RWPE2 (cell line): ENCODE measurements around the gene MFF.

ENCODE experiments used
- ATAC-seq: fragments of 200-7000 bp; cut with Tn5 transposase; 3 replicates; pipeline ENCODE4 v1.9.1; 2021; ENCODE audit warnings: low read depth
- DNase-seq: peaks from one replicate; pipeline ENCODE4 v3.0.0-alpha.2; 2020; ENCODE audit warnings: low spot score
- H3K27ac ChIP-seq: fragments of 450-650 bp; 2 replicates; pipeline ENCODE4 v1.5.1; 2017; ENCODE audit warnings: mild to moderate bottlenecking; ENCODE audit not compliant: poor library complexity, severe bottlenecking
- H3K27me3 ChIP-seq: fragments of 250-450 bp; sonication (Bioruptor Pico); 2 replicates; pipeline ENCODE4 v1.5.1; 2021; ENCODE audit warnings: mild to moderate bottlenecking, moderate library complexity; ENCODE audit not compliant: insufficient read depth, poor library complexity, severe bottlenecking
- H3K36me3 ChIP-seq: fragments of 250-450 bp; sonication (Bioruptor Pico); 2 replicates; pipeline ENCODE4 v1.5.1; 2020; ENCODE audit warnings: low read depth, mild to moderate bottlenecking, moderate library complexity
- H3K4me1 ChIP-seq: fragments of 250-450 bp; sonication (Bioruptor Pico); 2 replicates; pipeline ENCODE4 v1.5.1; 2021; ENCODE audit warnings: mild to moderate bottlenecking, moderate library complexity; ENCODE audit not compliant: insufficient read depth, poor library complexity, severe bottlenecking
- H3K4me3 ChIP-seq: fragments of 250-450 bp; sonication (Bioruptor Pico); 2 replicates; pipeline ENCODE4 v1.5.1; 2021; ENCODE audit warnings: mild to moderate bottlenecking, moderate library complexity; ENCODE audit not compliant: severe bottlenecking
- H3K9me3 ChIP-seq: fragments of 250-450 bp; sonication (Bioruptor Pico); 2 replicates; pipeline ENCODE4 v1.5.1; 2021; ENCODE audit warnings: mild to moderate bottlenecking, moderate library complexity; ENCODE audit not compliant: severe bottlenecking
- TF ChIP-seq, protein P1 (sequence below): fragments of 450-650 bp; IDR thresholded peaks from one replicate; pipeline ENCODE4 v1.5.1; 2017; ENCODE audit warnings: mild to moderate bottlenecking, moderate library complexity; ENCODE audit not compliant: poor library complexity, severe bottlenecking

Gene MFF

DNA sequence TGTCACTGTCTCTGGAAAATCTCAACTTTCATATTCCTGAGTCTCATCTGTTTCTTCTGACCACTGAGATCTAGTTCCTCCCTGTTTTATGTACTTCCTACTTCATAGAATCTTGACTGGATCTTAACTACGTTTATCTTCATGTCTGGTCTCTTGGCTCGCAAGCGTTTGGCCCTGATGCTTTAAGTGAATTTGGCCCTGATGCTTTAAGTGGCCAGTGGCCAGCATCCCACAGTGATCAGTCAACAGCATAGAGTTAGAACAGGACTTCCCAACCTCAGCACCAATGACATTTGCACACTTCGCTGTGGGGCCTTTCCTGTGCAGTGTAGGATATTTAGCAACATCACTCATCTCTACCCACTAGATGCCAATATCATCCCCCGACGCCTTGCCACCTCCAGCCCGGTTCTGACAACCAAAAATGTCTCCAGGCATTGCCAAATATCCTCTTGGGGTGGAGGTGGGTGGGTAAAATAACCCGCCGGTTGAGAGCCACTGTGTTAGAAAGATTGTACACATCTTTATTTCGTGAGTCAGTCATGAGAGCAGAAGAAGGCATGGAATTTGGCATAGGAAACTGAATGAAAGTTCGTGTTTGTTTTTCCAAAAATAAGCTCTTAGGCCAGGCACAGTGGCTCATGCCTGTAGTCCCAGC is 41.8 kb downstream of the MFF start:
- no peaks in the 10 kb centered on the region for H3K27me3 ChIP-seq
- no peaks in the 10 kb centered on the region for H3K9me3 ChIP-seq
- TF ChIP-seq, protein P1, sequence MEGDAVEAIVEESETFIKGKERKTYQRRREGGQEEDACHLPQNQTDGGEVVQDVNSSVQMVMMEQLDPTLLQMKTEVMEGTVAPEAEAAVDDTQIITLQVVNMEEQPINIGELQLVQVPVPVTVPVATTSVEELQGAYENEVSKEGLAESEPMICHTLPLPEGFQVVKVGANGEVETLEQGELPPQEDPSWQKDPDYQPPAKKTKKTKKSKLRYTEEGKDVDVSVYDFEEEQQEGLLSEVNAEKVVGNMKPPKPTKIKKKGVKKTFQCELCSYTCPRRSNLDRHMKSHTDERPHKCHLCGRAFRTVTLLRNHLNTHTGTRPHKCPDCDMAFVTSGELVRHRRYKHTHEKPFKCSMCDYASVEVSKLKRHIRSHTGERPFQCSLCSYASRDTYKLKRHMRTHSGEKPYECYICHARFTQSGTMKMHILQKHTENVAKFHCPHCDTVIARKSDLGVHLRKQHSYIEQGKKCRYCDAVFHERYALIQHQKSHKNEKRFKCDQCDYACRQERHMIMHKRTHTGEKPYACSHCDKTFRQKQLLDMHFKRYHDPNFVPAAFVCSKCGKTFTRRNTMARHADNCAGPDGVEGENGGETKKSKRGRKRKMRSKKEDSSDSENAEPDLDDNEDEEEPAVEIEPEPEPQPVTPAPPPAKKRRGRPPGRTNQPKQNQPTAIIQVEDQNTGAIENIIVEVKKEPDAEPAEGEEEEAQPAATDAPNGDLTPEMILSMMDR: no peak
- DNase-seq (no peak), ATAC-seq (peak; percentile 62)
- H3K4me1 ChIP-seq: peaks cover 4% of the 10 kb centered on the region
- peak overlapping the region; percentile 15 for H3K27ac ChIP-seq
- H3K4me3 ChIP-seq: no peak overlapping the region
- H3K36me3 ChIP-seq: no peaks in the 10 kb centered on the region

DNA sequence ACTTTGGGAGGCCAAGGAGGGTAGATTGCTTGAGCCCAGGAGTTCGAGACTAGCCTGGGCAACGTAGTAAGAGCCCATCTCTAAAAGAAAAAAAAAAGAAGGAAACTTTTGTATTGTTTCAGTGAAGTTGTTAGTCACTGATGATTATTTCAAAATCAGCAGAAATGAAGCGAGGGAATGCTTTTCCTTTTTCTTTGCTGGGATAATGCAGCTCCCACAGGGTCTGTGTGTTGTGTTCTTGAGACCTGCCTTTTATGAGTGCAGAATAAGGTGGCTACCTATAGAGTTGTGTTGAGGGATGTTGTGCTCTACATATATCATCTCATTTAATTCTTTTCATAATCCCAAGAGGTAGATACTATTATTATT is 42.4 kb downstream of the MFF start:
- no peaks in the 10 kb centered on the region for H3K27me3 ChIP-seq
- TF ChIP-seq, protein P1: no peak
- peaks cover 4% of the 10 kb centered on the region for H3K4me1 ChIP-seq
- no peaks in the 10 kb centered on the region for H3K9me3 ChIP-seq
- no peaks in the 10 kb centered on the region for H3K36me3 ChIP-seq
- H3K4me3 ChIP-seq: no peak overlapping the region
- ATAC-seq (no peak), DNase-seq (no peak)
- H3K27ac ChIP-seq: peak overlapping the region; percentile 15

DNA sequence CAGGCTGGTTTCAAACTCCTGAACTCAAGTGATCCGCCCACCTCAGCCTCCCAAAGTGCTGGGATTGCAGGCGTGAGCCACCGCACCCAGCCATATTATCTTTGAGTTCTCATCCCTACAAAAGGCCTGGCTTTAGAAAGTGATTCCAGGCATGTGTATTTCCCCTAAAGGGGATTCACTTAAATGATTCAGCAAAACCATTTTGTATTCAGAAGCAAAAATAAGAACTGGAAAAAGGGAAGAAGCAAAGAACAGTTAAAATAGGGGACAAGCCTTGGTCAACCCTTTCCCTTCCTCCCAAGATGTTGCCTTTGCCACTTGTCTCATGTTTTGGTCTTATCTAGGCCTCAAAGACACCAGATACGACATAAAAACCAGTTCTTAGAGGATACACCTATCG is 43.5 kb downstream of the MFF start:
- Histone ChIP-seq H3K27ac (no peak overlapping the region), H3K4me3 (no peak overlapping the region), H3K27me3 (no peaks in the 10 kb centered on the region), H3K9me3 (no peaks in the 10 kb centered on the region), H3K4me1 (peaks cover 4% of the 10 kb centered on the region), H3K36me3 (no peaks in the 10 kb centered on the region)
- ATAC-seq: no peak
- TF ChIP-seq, protein P1: no peak
- no peak for DNase-seq

DNA sequence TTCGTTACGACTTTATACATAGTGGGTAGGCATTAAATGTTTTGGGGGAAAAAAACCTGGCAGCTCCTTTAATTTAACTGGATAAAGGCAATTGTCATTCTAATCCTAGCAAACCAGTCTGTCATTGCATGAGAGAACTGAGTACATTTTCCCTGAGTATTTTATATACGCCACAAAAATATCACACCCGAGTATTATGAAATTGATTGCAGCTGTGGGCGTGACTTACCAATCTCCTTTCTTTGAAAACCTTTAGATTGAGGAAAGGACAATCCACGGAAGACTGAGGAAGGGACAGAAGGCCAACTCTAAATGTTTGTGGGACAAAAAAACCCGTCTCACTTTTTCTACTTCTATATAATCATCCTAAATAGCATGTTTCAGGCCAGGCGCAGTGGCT is 45.0 kb downstream of the MFF start:
- no peak overlapping the region for H3K4me3 ChIP-seq
- H3K27me3 ChIP-seq: no peaks in the 10 kb centered on the region
- no peaks in the 10 kb centered on the region for H3K9me3 ChIP-seq
- TF ChIP-seq, protein P1: no peak
- peaks cover 4% of the 10 kb centered on the region for H3K4me1 ChIP-seq
- DNase-seq: no peak
- peak overlapping the region; percentile 37 for H3K27ac ChIP-seq
- ATAC-seq: no peak
- H3K36me3 ChIP-seq: no peaks in the 10 kb centered on the region

DNA sequence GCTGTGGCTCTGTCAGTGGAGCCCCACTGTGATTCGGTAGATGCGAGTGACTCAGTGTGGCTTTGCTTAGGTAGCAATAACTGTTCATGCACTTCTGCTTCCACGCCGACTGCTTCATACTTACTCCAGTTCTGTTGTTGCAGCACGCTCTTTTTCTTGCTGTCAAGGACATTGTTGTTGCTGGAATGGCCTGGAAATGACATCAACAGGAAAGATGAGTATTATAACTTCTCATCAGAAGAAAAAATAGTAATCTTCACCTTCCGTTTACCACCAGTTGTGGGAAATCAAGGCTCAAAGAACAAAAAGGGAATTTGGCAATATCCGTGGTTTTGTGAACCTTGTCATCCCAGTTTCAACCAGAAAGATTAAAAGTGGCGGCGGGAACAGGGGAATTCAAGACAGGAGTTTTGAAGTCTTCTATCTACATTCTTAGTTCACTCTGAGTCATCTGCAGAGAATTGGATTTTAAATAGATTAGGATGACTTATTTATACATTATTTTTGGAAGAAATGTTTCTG is 45.8 kb downstream of the MFF start:
- Histone ChIP-seq H3K9me3 (no peaks in the 10 kb centered on the region), H3K27ac (peak overlapping the region; percentile 37), H3K4me1 (peaks cover 4% of the 10 kb centered on the region), H3K27me3 (no peaks in the 10 kb centered on the region), H3K36me3 (no peaks in the 10 kb centered on the region), H3K4me3 (no peak overlapping the region)
- DNase-seq (no peak), ATAC-seq (peak; percentile 76)
- TF ChIP-seq, protein P1: no peak
